HepG2 (cell line): ENCODE measurements around the gene TTLL11. TPM values are rescaled to one million over a fixed set of nuclear protein-coding genes. Genes with fewer than 3 reads are reported as not detected.

Source experiments
- CEBPG ChIP-seq: IDR thresholded peaks from 2 replicates; pipeline ENCODE4 v1.6.1; 2016
- DPF2 ChIP-seq: sonication (generic); formaldehyde crosslinking; IDR thresholded peaks from 2 replicates; pipeline ENCODE4 v1.4.0; 2020; ENCODE audit warnings: mild to moderate bottlenecking, low read depth, missing genetic modification reagents, borderline replicate concordance
- KDM1A ChIP-seq: IDR thresholded peaks from 2 replicates; pipeline ENCODE4 v1.6.1; 2016; ENCODE audit warnings: missing compliant biosample characterization
- MAX ChIP-seq: IDR thresholded peaks from 2 replicates; pipeline ENCODE4 v1.6.1; 2012; ENCODE audit warnings: inconsistent platforms
- MAZ ChIP-seq, 2 experiments: sonication (generic) in 1 of 2; formaldehyde crosslinking in 1 of 2; IDR thresholded peaks; 2 replicates each; pipeline versions ENCODE4 v1.5.0 to v1.6.1; 2012 to 2020; ENCODE audit warnings: low read depth in 2 of 2, mild to moderate bottlenecking in 2 of 2, borderline replicate concordance in 1 of 2, improper control_type of control experiment in 1 of 2, low read length in 1 of 2, missing genetic modification reagents in 1 of 2, moderate library complexity in 1 of 2
- MTA3 ChIP-seq: sonication (generic); formaldehyde crosslinking; IDR thresholded peaks from 2 replicates; pipeline ENCODE4 v1.4.0; 2020; ENCODE audit warnings: missing genetic modification reagents
- NCOA5 ChIP-seq: sonication (generic); formaldehyde crosslinking; IDR thresholded peaks from 2 replicates; pipeline ENCODE4 v1.4.0; 2020; ENCODE audit warnings: missing genetic modification reagents
- PLRG1 ChIP-seq: fragments of 450-650 bp; conservative IDR thresholded peaks from 2 replicates; pipeline ENCODE4 v1.6.1; 2016
- RXRA ChIP-seq: sonication (generic); formaldehyde crosslinking; IDR thresholded peaks from 2 replicates; pipeline ENCODE4 v1.5.1; 2020; ENCODE audit warnings: missing genetic modification reagents
- SOX5 ChIP-seq: IDR thresholded peaks from 2 replicates; pipeline ENCODE4 v1.6.1; 2016; ENCODE audit warnings: borderline replicate concordance
- ZNF747 ChIP-seq: sonication (generic); formaldehyde crosslinking; IDR thresholded peaks from 2 replicates; pipeline ENCODE4 v1.8.1; 2023; ENCODE audit warnings: missing genetic modification reagents, mild to moderate bottlenecking, borderline replicate concordance
- ZNF784 ChIP-seq: sonication (generic); formaldehyde crosslinking; IDR thresholded peaks from 2 replicates; pipeline ENCODE4 v1.5.1; 2020; ENCODE audit warnings: missing genetic modification reagents, mild to moderate bottlenecking, borderline replicate concordance
- ZNF800 ChIP-seq: sonication (generic); formaldehyde crosslinking; IDR thresholded peaks from 2 replicates; pipeline ENCODE4 v1.4.0; 2020; ENCODE audit warnings: missing genetic modification reagents
- polyA plus RNA-seq, 8 experiments: library from polyadenylated mRNA; depleted of rRNA in 3 of 8; stranded (reverse) in 7 of 8; unstranded in 1 of 8; fragments of >200 nt; fragmentation: Illumina TruSeq in 4 of 8; extraction: Trizol in 4 of 8; gene quantifications; 2 replicates each; pipeline versions ENCODE4 v1.2.1 to v1.2.3, GENCODE V29; 2011 to 2016; ENCODE audit warnings: low read depth in 4 of 8, missing spikeins in 1 of 8, mixed read lengths in 1 of 8; ENCODE audit not compliant: insufficient read depth in 1 of 8
- total RNA-seq, 5 experiments: library from RNA; depleted of rRNA; stranded (reverse); fragments of >200 nt; fragmentation: Illumina TruSeq; extraction: Trizol; gene quantifications; 2 replicates each; pipeline ENCODE4 v1.2.3, GENCODE V29; 2016; ENCODE audit warnings: low read depth in 1 of 5
- TF ChIP-seq, protein P1 (sequence below): sonication (generic); formaldehyde crosslinking; IDR thresholded peaks from 2 replicates; pipeline ENCODE4 v1.5.1; 2020; ENCODE audit warnings: mild to moderate bottlenecking, missing genetic modification reagents, moderate library complexity
- TF ChIP-seq, protein P2 (sequence below): sonication (generic); formaldehyde crosslinking; IDR thresholded peaks from 2 replicates; pipeline ENCODE4 v1.8.0; 2022; ENCODE audit warnings: missing genetic modification reagents, mild to moderate bottlenecking, borderline replicate concordance
- TF ChIP-seq, protein P3 (sequence below): sonication (generic); formaldehyde crosslinking; conservative IDR thresholded peaks from 2 replicates; pipeline ENCODE4 v1.8.0; 2022; ENCODE audit warnings: low read depth, missing genetic modification reagents
- TF ChIP-seq, protein P4 (sequence below): IDR thresholded peaks from 2 replicates; pipeline ENCODE4 v1.6.1; 2016; ENCODE audit warnings: control low read depth

Gene TTLL11
- total and polyA plus RNA-seq, 2 of the 13 experiments (the other 11 are each of a cell fraction or from before 2014, with no cell fraction given): 4.5 to 5.2 TPM

GRCh38 chr9:121985792-121986494 lies 107.2 kb downstream of the TTLL11 start (continued):
- TF ChIP-seq, protein P1, sequence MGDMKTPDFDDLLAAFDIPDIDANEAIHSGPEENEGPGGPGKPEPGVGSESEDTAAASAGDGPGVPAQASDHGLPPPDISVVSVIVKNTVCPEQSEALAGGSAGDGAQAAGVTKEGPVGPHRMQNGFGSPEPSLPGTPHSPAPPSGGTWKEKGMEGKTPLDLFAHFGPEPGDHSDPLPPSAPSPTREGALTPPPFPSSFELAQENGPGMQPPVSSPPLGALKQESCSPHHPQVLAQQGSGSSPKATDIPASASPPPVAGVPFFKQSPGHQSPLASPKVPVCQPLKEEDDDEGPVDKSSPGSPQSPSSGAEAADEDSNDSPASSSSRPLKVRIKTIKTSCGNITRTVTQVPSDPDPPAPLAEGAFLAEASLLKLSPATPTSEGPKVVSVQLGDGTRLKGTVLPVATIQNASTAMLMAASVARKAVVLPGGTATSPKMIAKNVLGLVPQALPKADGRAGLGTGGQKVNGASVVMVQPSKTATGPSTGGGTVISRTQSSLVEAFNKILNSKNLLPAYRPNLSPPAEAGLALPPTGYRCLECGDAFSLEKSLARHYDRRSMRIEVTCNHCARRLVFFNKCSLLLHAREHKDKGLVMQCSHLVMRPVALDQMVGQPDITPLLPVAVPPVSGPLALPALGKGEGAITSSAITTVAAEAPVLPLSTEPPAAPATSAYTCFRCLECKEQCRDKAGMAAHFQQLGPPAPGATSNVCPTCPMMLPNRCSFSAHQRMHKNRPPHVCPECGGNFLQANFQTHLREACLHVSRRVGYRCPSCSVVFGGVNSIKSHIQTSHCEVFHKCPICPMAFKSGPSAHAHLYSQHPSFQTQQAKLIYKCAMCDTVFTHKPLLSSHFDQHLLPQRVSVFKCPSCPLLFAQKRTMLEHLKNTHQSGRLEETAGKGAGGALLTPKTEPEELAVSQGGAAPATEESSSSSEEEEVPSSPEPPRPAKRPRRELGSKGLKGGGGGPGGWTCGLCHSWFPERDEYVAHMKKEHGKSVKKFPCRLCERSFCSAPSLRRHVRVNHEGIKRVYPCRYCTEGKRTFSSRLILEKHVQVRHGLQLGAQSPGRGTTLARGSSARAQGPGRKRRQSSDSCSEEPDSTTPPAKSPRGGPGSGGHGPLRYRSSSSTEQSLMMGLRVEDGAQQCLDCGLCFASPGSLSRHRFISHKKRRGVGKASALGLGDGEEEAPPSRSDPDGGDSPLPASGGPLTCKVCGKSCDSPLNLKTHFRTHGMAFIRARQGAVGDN (CRISPR knock-in tag): peak; percentile 80
- TF ChIP-seq MAZ (IDR thresholded peaks at IDR 0.05; ENCODE audit: borderline replicate concordance, low read depth, low read length) (no peak), MAZ (CRISPR knock-in tag; IDR thresholded peaks at IDR 0.05; ENCODE audit: low read depth) (no peak), RXRA (CRISPR knock-in tag) (peak; percentile 70; the same call in 1 of the 2 replicates), MAX (peak; percentile 63), MTA3 (CRISPR knock-in tag) (no peak), PLRG1 (no peak), ZNF800 (CRISPR knock-in tag) (no peak), CEBPG (CRISPR knock-in tag) (no peak), KDM1A (no peak), SOX5 (CRISPR knock-in tag) (no peak; the same call in 1 of the 2 replicates), ZNF747 (CRISPR knock-in tag) (no peak), DPF2 (CRISPR knock-in tag) (no peak), ZNF784 (CRISPR knock-in tag) (no peak), NCOA5 (CRISPR knock-in tag) (no peak)
- TF ChIP-seq, protein P2, sequence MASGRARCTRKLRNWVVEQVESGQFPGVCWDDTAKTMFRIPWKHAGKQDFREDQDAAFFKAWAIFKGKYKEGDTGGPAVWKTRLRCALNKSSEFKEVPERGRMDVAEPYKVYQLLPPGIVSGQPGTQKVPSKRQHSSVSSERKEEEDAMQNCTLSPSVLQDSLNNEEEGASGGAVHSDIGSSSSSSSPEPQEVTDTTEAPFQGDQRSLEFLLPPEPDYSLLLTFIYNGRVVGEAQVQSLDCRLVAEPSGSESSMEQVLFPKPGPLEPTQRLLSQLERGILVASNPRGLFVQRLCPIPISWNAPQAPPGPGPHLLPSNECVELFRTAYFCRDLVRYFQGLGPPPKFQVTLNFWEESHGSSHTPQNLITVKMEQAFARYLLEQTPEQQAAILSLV (CRISPR knock-in tag): no peak
- TF ChIP-seq, protein P3, sequence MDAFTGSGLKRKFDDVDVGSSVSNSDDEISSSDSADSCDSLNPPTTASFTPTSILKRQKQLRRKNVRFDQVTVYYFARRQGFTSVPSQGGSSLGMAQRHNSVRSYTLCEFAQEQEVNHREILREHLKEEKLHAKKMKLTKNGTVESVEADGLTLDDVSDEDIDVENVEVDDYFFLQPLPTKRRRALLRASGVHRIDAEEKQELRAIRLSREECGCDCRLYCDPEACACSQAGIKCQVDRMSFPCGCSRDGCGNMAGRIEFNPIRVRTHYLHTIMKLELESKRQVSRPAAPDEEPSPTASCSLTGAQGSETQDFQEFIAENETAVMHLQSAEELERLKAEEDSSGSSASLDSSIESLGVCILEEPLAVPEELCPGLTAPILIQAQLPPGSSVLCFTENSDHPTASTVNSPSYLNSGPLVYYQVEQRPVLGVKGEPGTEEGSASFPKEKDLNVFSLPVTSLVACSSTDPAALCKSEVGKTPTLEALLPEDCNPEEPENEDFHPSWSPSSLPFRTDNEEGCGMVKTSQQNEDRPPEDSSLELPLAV (CRISPR knock-in tag): no peak
- TF ChIP-seq, protein P4, sequence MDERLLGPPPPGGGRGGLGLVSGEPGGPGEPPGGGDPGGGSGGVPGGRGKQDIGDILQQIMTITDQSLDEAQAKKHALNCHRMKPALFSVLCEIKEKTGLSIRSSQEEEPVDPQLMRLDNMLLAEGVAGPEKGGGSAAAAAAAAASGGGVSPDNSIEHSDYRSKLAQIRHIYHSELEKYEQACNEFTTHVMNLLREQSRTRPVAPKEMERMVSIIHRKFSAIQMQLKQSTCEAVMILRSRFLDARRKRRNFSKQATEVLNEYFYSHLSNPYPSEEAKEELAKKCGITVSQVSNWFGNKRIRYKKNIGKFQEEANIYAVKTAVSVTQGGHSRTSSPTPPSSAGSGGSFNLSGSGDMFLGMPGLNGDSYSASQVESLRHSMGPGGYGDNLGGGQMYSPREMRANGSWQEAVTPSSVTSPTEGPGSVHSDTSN: no peak
